Measurements from ENCODE around the gene KRTAP12-1.
"Not testable (repeated sequence)": the region's sequence is repeated elsewhere in the genome, so short reads cannot be mapped to it uniquely, and the experiment has no call there.

KRTAP12-1 gene

DNA sequence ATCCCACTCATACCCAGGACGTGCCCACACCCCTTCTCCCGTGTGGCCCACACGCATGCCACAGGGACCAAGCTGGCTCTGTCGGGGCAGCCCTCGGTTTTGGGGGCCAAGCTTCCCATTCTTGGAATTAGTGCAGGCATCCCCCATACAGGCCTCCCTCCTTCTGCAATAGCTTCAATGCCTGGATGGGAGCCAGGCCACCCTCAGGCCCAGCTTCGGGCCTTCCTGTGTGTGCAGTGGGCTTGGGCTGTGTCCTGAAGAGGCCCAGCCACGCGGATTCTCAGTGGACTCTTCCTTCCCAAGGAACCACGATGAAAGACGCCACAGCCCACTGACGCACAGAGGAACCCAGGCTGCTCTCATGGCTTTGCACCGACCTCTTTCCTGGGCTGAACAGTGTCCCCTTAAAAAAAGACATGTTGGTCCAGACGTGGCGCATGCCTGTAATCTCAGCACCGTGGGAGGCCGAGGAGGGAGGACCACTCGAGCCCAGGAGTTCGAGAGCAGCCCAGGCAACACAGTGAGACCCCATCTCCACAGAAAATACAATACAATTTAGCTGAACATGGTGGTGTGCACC lies 32.4 kb downstream of the KRTAP12-1 start:
- H3K27ac ChIP-seq, result no peak overlapping the region

DNA sequence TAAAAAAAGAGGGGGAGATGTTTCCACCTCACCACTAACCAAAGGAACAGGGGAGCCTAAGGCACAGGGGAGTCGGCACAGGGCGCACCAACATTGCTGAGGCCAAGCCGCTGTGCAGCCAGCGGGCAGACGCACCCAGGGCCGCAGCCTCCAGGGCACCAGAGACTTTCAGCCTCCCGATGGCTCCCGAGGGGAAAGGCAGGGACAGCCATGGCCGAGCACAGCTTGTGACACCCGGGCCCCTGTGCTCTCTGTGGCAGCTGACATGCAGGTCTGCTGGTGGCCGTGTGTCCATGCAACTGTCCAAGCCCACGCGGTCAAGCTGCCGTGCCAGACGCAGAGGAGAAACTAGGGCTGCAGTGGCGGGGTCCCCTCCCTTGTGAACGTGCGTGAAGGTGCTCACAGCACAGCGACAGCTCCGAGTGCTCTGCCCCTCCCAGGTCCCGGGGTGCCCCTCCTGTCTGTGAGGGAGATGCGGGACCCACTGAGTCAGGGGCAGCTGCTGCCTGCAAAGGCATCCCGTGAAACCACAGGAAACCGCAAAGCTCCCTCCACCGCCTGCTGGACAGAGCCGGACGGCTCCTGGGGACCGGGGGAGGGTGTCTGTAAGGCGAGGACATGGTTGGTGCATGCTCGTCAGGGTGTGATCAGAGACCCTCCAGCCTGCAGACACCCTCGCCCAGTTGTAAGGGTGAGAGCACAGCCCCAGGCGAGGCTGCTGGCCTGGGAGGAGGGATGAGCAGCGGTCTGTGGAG lies 33.2 kb downstream of the KRTAP12-1 start:
- DNase-seq (ENCODE audit: low read depth, low spot score), result no peak

More for the DNA sequence above, 32.4 kb downstream of the KRTAP12-1 start:
- DNase-seq (ENCODE audit: low read depth, low spot score), result no peak

GRCh38 chr21:44647222-44647552 lies 34.8 kb downstream of the KRTAP12-1 start:
- H3K27ac ChIP-seq, result no peak overlapping the region
- no peak for DNase-seq (ENCODE audit: low read depth, low spot score)

More for the DNA sequence above, 33.2 kb downstream of the KRTAP12-1 start:
- H3K27ac ChIP-seq, result no peak overlapping the region

GRCh38 chr21:44646366-44647221 lies 35.4 kb downstream of the KRTAP12-1 start, which contains the start of gene KRTAP10-11:
Gene KRTAP10-11 (plus strand): TSS chr21:44646414. CDS start chr21:44646459, 45 bp downstream.
- not testable (repeated sequence) for DNase-seq (ENCODE audit: low read depth, low spot score); H3K27ac ChIP-seq

DNA sequence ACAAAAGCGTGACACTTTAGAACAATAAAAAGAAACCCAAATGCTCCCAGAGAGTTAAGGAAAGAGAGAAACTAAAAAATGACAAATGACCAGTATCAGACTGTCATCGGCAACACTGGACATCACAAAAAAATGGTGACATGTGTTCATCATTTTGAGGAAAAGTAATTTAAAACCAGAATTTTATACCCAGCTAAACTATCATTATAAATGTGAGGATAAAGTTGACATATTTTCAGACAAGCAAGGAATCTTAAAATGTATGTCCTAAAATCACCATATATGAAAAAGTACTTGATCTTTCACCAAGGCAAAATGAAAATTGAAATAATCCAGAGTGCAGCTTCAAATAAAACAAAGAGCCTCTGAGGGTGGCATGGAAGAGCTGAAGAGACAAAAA lies 37.1 kb downstream of the KRTAP12-1 start:
- DNase-seq (ENCODE audit: low read depth, low spot score), result no peak
- no peak overlapping the region for H3K27ac ChIP-seq

DNA sequence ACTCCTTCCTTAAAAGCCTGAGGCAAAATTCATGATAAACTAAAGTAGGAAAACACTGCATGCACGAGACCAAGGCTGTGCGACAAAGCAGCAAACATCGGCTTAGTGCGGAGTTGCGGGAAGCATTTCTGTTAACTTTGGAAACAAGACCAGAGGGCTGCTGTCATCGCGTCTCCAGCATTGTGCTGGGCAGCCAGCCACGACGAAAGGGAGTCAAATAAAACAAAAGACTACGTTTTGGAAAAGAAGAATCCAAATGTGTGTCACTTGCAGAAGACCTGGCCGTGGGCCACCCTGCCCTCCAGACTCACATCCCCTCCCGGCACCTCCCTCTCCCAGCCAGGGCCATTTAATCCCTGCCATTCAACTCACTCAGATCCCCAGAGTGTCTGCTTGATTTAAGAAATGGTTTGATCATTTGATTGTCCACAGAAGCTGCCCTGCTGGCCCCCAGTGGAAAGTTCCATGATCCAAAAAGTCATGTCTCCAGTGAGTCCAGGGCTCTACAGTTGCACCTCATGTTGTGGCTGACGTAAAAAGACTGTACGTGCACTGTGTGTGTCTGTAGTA lies 38.1 kb downstream of the KRTAP12-1 start:
- DNase-seq (ENCODE audit: low read depth, low spot score), result no peak
- no peak overlapping the region for H3K27ac ChIP-seq

DNA sequence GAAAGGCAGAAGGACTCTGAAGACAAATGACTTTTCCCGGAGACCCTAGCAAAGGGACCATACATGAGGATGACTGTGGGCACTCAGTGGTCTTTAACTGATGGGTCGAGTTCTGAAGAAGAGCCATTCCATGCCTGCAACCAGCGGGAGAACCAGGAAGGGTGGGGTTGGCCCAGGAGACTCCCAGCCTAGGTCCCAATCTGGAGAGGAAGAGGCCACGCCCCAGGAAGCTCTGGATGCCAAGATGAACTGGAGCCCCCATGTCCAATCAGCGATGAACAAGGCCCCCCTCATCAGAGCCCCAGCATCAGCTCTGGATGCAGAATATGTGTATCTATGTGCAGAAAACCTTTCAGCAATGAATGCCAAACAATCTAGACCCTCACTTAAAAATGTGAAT lies 41.2 kb downstream of the KRTAP12-1 start:
- DNase-seq (ENCODE audit: low read depth, low spot score), result no peak
- H3K27ac ChIP-seq, result no peak overlapping the region

DNA sequence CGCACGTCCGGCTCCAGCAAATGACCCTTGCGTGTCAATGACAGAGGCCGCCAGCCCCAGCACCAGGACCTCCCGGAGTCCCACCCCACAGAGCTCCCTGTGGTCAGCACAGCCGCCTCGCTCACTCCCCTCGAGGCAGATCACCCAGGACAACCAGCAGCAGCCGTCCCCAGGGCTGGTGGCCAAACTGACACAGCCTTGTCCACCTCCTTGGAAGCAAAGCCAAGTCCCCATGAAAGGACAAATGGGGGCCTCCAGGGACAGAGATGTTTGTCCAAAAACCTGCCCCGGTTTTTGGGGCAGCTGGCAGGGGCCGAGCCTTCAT lies 42.7 kb downstream of the KRTAP12-1 start:
- DNase-seq (ENCODE audit: low read depth, low spot score), result no peak
- no peak overlapping the region for H3K27ac ChIP-seq

DNA sequence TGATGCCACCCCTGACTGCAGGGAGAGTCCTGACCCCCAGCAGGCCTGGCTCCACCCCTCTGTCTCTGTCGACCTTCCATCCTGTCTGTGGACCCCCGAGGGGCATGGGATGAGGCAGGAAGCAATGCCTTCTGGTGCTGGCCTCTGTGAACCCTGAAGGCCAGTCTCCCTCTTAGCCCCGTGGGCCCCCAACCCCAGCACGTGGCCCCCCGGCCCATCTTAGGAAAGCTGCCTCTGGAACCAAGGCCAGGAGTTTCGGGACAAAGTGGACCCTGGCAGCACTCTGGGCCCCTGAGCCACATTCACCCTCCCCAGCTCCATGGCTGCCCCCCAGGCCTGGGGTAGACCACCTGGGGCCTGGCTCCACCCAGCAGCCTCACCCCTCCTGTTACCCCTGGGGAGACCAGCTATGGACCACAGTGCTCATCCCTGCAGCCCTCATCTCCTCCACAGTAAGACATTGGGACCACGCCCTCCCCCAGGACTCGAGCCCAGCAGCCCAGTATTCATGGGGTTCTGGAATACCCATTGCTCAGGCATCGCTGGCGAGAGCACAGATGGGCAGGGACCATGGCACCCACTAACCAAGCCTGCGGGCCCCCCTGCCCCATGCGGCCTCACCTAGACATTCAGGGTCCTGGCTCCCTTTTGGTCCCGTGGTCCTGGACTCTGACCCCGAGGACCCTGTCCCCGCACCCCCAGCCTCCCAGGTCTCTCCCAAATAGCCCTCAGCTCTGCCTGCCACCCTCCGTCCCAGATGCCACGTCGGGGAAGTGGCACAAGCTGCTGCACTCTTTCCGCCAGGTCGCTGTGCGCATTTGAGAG lies 43.2 kb downstream of the KRTAP12-1 start:
- DNase-seq (ENCODE audit: low read depth, low spot score); H3K27ac ChIP-seq: not testable (repeated sequence)

- not testable (repeated sequence) for H3K27ac ChIP-seq; DNase-seq (ENCODE audit: low read depth, low spot score)
Measured at GRCh38 chr21:44637851-44638348, 44.1 kb downstream of the KRTAP12-1 start.

GRCh38 chr21:44637018-44637850 lies 44.7 kb downstream of the KRTAP12-1 start, which contains the start of gene KRTAP10-10:
Gene KRTAP10-10 (plus strand): TSS chr21:44637356. CDS start chr21:44637418, 62 bp downstream.
- DNase-seq (ENCODE audit: low read depth, low spot score), result no peak
- H3K27ac ChIP-seq, result no peak within 1 kb of the TSS

DNA sequence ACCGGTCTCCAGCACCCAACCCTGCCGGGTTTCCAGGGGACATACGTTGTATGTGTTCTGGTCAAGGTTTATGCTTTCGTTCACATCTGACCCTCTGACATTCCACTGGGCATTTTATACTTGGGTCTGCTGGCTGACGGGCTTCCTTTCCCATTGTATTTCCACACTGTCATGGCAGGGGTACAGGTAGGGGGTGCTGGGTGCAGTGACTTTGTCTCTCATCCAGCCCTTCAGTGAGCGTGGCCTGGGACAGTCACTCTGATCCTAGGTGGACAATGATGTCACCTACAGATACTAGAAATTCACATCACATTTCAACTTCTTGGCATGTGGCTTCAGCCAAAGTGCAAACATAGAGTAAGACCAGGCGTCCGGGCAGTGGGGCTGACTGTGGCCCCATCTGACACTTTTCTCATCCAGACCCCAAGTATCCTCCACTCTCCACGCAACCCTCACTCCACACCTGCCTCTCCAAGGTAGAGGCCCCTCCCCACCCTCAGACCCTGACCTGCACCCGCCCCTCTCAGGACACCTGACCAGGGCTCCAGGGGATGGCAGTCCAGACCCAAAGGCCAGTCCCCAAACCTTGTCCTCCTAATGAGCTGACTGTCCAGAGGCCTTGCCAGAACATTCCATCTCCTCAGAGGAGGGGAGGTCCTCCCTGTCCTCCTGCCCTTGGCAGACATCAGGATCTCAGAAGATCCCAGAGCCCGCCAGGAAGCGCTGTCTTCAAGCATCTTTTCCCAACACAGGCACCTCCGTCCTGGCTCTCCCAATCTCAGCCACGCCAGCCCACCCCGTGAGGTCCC lies 45.5 kb downstream of the KRTAP12-1 start:
- no peak for DNase-seq (ENCODE audit: low read depth, low spot score)
- H3K27ac ChIP-seq, result no peak overlapping the region

DNA sequence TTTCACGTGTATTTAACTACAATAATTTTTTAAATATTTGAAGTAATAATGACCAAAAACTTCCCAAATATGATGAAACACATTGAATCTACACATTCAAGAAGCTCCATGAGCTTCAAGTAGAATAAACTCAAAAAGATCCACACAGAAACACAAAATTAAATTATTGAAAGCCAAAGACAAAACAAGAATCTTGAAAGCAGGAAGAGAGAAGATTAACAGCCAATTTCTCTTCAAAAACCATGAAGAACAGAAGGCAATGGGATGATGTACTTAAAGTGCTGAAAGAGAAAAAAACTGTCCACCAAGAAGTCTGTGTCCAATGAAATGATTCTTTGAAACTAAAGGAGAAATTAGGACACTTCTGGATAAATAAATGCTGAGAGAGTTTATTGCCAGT lies 49.9 kb downstream of the KRTAP12-1 start:
- no peak for DNase-seq (ENCODE audit: low read depth, low spot score)
- H3K27ac ChIP-seq, result no peak overlapping the region

All from epithelial cell of prostate (primary cell).